ENCODE measurements around the gene PCDH15. TPM values are rescaled to one million over a fixed set of nuclear protein-coding genes. Genes with fewer than 3 reads are reported as not detected.

The PCDH15 gene
- total and polyA plus RNA-seq, 2 of the 4 experiments (the other 2 are of a cell fraction), result not detected

DNA sequence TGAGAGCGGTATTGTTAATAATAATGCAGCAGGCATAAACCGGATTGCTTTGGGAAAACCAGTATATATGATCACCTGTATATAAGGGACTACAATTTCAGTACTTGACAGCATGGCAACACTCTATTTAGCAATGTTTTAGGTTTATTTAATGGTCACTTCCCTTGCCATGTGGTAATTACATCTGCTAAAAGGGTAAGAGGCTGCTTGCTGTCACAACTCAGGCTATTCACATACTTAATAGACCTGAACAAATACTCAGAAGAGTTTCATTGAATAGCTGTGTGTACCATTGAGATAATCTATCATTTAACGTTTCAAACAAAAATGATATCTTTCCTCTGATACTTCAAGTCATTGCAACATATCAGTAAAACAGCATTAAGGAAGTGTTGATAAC lies 90.1 kb downstream of the PCDH15 start:
- Histone ChIP-seq H2BK120ac (ENCODE audit: low read depth, low read length) (no peak overlapping the region), H4K91ac (ENCODE audit: insufficient read depth, low read depth, low read length) (no peak overlapping the region), H3K4ac (ENCODE audit: low read depth, low read length) (no peak overlapping the region), H3K4me1 (ENCODE audit: control insufficient read depth, insufficient read depth, low read length) (no peaks in the 10 kb centered on the region), H2BK15ac (ENCODE audit: low read depth, low read length) (no peak overlapping the region), H3K9me1 (ENCODE audit: insufficient read depth, low read length) (no peaks in the 10 kb centered on the region), H4K5ac (ENCODE audit: low read depth, low read length) (no peak overlapping the region), H4K8ac (ENCODE audit: low read depth in 2 of 2, low read length in 2 of 2) (no peak overlapping the region), H3K18ac (ENCODE audit: low read depth, low read length) (no peak overlapping the region), H3K56ac (ENCODE audit: extremely low read depth, insufficient read depth, low read length) (no peak overlapping the region), H3K23ac (ENCODE audit: low read depth, low read length) (no peak overlapping the region), H3K9me3 (ENCODE audit: control insufficient read depth, insufficient read depth, low read length) (0 out of 2 replicates have a peak, but pooled peaks cover 3% of the 10 kb centered on the region), H2AK9ac (replicated peaks; ENCODE audit: low read depth, low read length, poor library complexity) (no peak overlapping the region), H3K79me1 (ENCODE audit: low read depth in 1 of 2, low read length in 2 of 2) (no peaks in the 10 kb centered on the region), H2AK5ac (ENCODE audit: low read depth, low read length) (no peak overlapping the region), H2BK5ac (ENCODE audit: low read depth, low read length, poor library complexity, severe bottlenecking) (no peak overlapping the region), H2BK20ac (ENCODE audit: low read depth, low read length) (no peak overlapping the region), H3K9ac (ENCODE audit: low read depth, low read length) (no peak overlapping the region), H3K27me3 (ENCODE audit: control insufficient read depth, insufficient read depth, low read length) (no peaks in the 10 kb centered on the region), H3K27ac (ENCODE audit: insufficient read depth, low read length) (no peak overlapping the region), H3K4me3 (ENCODE audit: insufficient read depth, low read depth, low read length) (no peak overlapping the region), H3K14ac (replicated peaks; ENCODE audit: low read depth, low read length) (no peak overlapping the region), H3K36me3 (ENCODE audit: control insufficient read depth, insufficient read depth, low read length) (no peaks in the 10 kb centered on the region), H4K20me1 (ENCODE audit: insufficient read depth, low read length) (no peaks in the 10 kb centered on the region), H3K4me2 (ENCODE audit: low read depth, low read length) (no peak overlapping the region), H2AFZ (replicated peaks; ENCODE audit: low read length, poor library complexity) (no peak overlapping the region)
- BruUV-seq (replicated peaks), result no TSS peak
- intact Hi-C loops (cut with micrococcal nuclease) (no loop called here), dilution Hi-C loops (cut with HindIII; ENCODE audit: low sequenced_read_pairs, unreplicated experiment) (no loop called here), in situ Hi-C loops (cut with MboI; ENCODE audit: low sequenced_read_pairs) (no loop called here)
- TF ChIP-seq RAD21 (IDR thresholded peaks at IDR 0.05; ENCODE audit: low read length), result no peak
- no peak for TF ChIP-seq NFE2L2 (IDR thresholded peaks at IDR 0.05; ENCODE audit: low read depth, low read length)
- TF ChIP-seq RCOR1 (IDR thresholded peaks at IDR 0.05; ENCODE audit: insufficient replicate concordance, low read length), result no peak
- ATAC-seq (ENCODE audit: low read depth) (no peak), DNase-seq (no peak)
- WGBS, 2 experiments (ENCODE audit: extremely low coverage in 2 of 2, insufficient read length in 1 of 2), result no CpG with 5 or more reads among the region's 3 CpGs
- POLR2A ChIA-PET (ENCODE audit: unreplicated experiment), result no interaction called here
- CTCF ChIA-PET, result no interaction called here

All from IMR-90 (cell line).